WTC11 (cell line): ENCODE data around the gene KCNIP3. TPM values are rescaled to one million over a fixed set of nuclear protein-coding genes. Genes with fewer than 3 reads are reported as not detected.

Source experiments
- ATAC-seq: fragments of 200-7000 bp; cut with Tn5 transposase; 2 replicates; pipeline ENCODE4 v1.10.0; 2021; ENCODE audit warnings: mild to moderate bottlenecking, moderate library complexity
- CTCF ChIA-PET: fragments of 300-600 bp; sonication (Branson Sonifier 250); formaldehyde crosslinking; loops from one replicate; lab custom pipeline; 2021; ENCODE audit warnings: antibody characterized with exemption; lab: Charles Lee
- POLR2A ChIA-PET: fragments of 350-600 bp; sonication (Branson Sonifier 250); formaldehyde crosslinking; loops from one replicate; lab custom pipeline; 2021; ENCODE audit warnings: antibody characterized with exemption; lab: Charles Lee
- DNase-seq: peaks from one replicate; pipeline ENCODE4 v3.0.0; 2021; ENCODE audit warnings: low spot score
- H3K27ac Mint-ChIP-seq: 2 replicates; pipeline ENCODE4 v1.8.0; 2021; ENCODE audit warnings: mixed read lengths
- H3K27me3 Mint-ChIP-seq: 2 replicates; pipeline ENCODE4 v1.8.0; 2021; ENCODE audit warnings: low read depth, mild to moderate bottlenecking, moderate library complexity, mixed read lengths
- H3K36me3 Mint-ChIP-seq: 2 replicates; pipeline ENCODE4 v1.8.0; 2021; ENCODE audit warnings: mixed read lengths
- H3K4me1 Mint-ChIP-seq: 2 replicates; pipeline ENCODE4 v1.8.0; 2022; ENCODE audit warnings: mixed read lengths
- H3K4me3 Mint-ChIP-seq: 2 replicates; pipeline ENCODE4 v1.8.0; 2021; ENCODE audit warnings: mild to moderate bottlenecking, moderate library complexity, mixed read lengths
- H3K9me3 Mint-ChIP-seq: 2 replicates; pipeline ENCODE4 v1.8.0; 2021; ENCODE audit warnings: mixed read lengths
- ATF1 ChIP-seq: sonication (generic); formaldehyde crosslinking; IDR thresholded peaks from 2 replicates; pipeline ENCODE4 v1.8.1; 2023; ENCODE audit warnings: mild to moderate bottlenecking, moderate library complexity, missing genetic modification reagents
- CREM ChIP-seq: sonication (generic); formaldehyde crosslinking; IDR thresholded peaks from 2 replicates; pipeline ENCODE4 v1.8.1; 2022; ENCODE audit warnings: mild to moderate bottlenecking, missing genetic modification reagents, moderate library complexity
- ELF4 ChIP-seq: sonication (generic); formaldehyde crosslinking; IDR thresholded peaks from 2 replicates; pipeline ENCODE4 v1.8.1; 2022; ENCODE audit warnings: low read depth, mild to moderate bottlenecking, moderate library complexity, missing genetic modification reagents
- FOXP1 ChIP-seq: sonication (generic); formaldehyde crosslinking; IDR thresholded peaks from 2 replicates; pipeline ENCODE4 v1.8.0; 2022; ENCODE audit warnings: missing genetic modification reagents, mild to moderate bottlenecking, moderate library complexity, borderline replicate concordance
- GRHL2 ChIP-seq: fragments of 250-450 bp; sonication (Bioruptor Pico); IDR thresholded peaks from 2 replicates; pipeline ENCODE4 v1.8.0; 2022; ENCODE audit warnings: mild to moderate bottlenecking, moderate library complexity; ENCODE audit not compliant: insufficient replicate concordance, severe bottlenecking
- HMGA2 ChIP-seq: fragments of 250-450 bp; sonication (Bioruptor Pico); IDR thresholded peaks from 2 replicates; pipeline ENCODE4 v1.4.0; 2021; ENCODE audit warnings: mild to moderate bottlenecking, moderate library complexity
- JAZF1 ChIP-seq: fragments of 250-450 bp; sonication (Bioruptor Pico); IDR thresholded peaks from 2 replicates; pipeline ENCODE4 v1.9.0; 2021; ENCODE audit warnings: moderate library complexity, mild to moderate bottlenecking, inconsistent platforms
- KAT7 ChIP-seq: sonication (generic); formaldehyde crosslinking; IDR thresholded peaks from 2 replicates; pipeline ENCODE4 v1.8.1; 2023; ENCODE audit warnings: missing genetic modification reagents, mild to moderate bottlenecking, borderline replicate concordance
- MXD4 ChIP-seq: fragments of 250-450 bp; sonication (Bioruptor Pico); IDR thresholded peaks from 2 replicates; pipeline ENCODE4 v1.8.0; 2021; ENCODE audit warnings: mild to moderate bottlenecking, moderate library complexity, borderline replicate concordance
- NFYB ChIP-seq: sonication (generic); formaldehyde crosslinking; conservative IDR thresholded peaks from 2 replicates; pipeline ENCODE4 v1.8.0; 2022; ENCODE audit warnings: low read depth, missing genetic modification reagents
- SOX15 ChIP-seq: fragments of 250-450 bp; sonication (Bioruptor Pico); IDR thresholded peaks from 2 replicates; pipeline ENCODE4 v1.9.0; 2021; ENCODE audit warnings: mild to moderate bottlenecking
- TCF7 ChIP-seq: sonication (generic); formaldehyde crosslinking; IDR thresholded peaks from 2 replicates; pipeline ENCODE4 v1.8.0; 2022; ENCODE audit warnings: mild to moderate bottlenecking, low read depth, missing genetic modification reagents, moderate library complexity
- TEAD1 ChIP-seq: sonication (generic); formaldehyde crosslinking; IDR thresholded peaks from 2 replicates; pipeline ENCODE4 v1.8.0; 2022; ENCODE audit warnings: mild to moderate bottlenecking, missing genetic modification reagents
- TEAD4 ChIP-seq: sonication (generic); formaldehyde crosslinking; IDR thresholded peaks from 2 replicates; pipeline ENCODE4 v1.8.0; 2022; ENCODE audit warnings: mild to moderate bottlenecking, missing genetic modification reagents
- ZNF219 ChIP-seq: sonication (generic); formaldehyde crosslinking; IDR thresholded peaks from 2 replicates; pipeline ENCODE4 v1.8.0; 2023; ENCODE audit warnings: missing genetic modification reagents, mild to moderate bottlenecking, borderline replicate concordance
- ZNF416 ChIP-seq: fragments of 250-450 bp; sonication (Bioruptor Pico); IDR thresholded peaks from 2 replicates; pipeline ENCODE4 v1.9.0; 2021; ENCODE audit warnings: mild to moderate bottlenecking, inconsistent platforms
- ZNF423 ChIP-seq: fragments of 250-450 bp; sonication (Bioruptor Pico); IDR thresholded peaks from 2 replicates; pipeline ENCODE4 v2.1.2; 2022; ENCODE audit warnings: mild to moderate bottlenecking, moderate library complexity
- total RNA-seq: library from RNA; stranded (reverse); gene quantifications from 3 replicates; pipeline ENCODE4 v1.2.3, GENCODE V29; 2021
- TF ChIP-seq, protein P1 (sequence below): sonication (generic); formaldehyde crosslinking; IDR thresholded peaks from 2 replicates; pipeline ENCODE4 v1.8.0; 2022; ENCODE audit warnings: mild to moderate bottlenecking, missing genetic modification reagents
- TF ChIP-seq, protein P2 (sequence below): sonication (generic); formaldehyde crosslinking; IDR thresholded peaks from 2 replicates; pipeline ENCODE4 v1.8.1; 2023; ENCODE audit warnings: mild to moderate bottlenecking, missing genetic modification reagents, moderate library complexity
- TF ChIP-seq, protein P3 (sequence below): fragments of 250-450 bp; sonication (Bioruptor Pico); IDR thresholded peaks from 2 replicates; pipeline ENCODE4 v1.8.0; 2021; ENCODE audit warnings: mild to moderate bottlenecking
- TF ChIP-seq, protein P4 (sequence below): fragments of 250-450 bp; sonication (Bioruptor Pico); IDR thresholded peaks from 2 replicates; pipeline ENCODE4 v1.9.0; 2021; ENCODE audit warnings: mild to moderate bottlenecking
- TF ChIP-seq, protein P5 (sequence below): sonication (generic); formaldehyde crosslinking; IDR thresholded peaks from 2 replicates; pipeline ENCODE4 v1.8.1; 2023; ENCODE audit warnings: mild to moderate bottlenecking, missing genetic modification reagents

The KCNIP3 gene
- total RNA-seq, 1 experiment from 2014 or later = 2.1 TPM

DNA sequence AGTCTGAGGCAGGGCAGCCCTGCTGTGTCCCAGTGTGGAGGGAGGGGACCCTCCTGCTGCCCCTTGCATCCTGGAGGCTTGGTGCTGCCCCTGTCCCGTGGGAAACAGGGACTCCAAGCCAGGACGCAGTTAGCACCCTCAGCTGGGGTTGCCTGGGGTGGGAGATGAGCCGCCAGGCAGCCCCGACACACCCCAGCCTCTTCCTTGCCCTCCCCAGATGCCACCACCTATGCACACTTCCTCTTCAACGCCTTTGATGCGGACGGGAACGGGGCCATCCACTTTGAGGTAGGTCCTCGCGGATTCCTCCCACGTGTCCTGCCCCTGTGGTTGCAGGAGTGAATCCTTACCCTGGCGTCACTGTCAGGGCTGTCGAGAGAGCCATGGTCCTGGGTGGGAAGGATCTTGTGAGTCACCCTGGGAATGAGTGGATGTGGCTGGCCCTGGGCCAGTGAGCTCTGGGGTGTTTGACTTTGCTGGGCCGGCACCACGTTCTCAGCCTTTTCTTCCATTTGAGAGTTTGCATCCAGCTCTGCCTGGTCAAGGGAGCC lies 77.8 kb downstream of the KCNIP3 start:
- no peak for DNase-seq
- no peak for ATAC-seq
- Mint-ChIP-seq H3K27ac (no peak overlapping the region), H3K9me3 (peaks cover 5% of the 10 kb centered on the region; the same call in 1 of the 2 replicates), H3K36me3 (no peaks in the 10 kb centered on the region), H3K27me3 (no peaks in the 10 kb centered on the region), H3K4me1 (peaks cover 11% of the 10 kb centered on the region), H3K4me3 (no peak overlapping the region)
- CTCF ChIA-PET = interaction anchor here (0.7 to 4.0 kb wide), 5 partner anchors 14 to 143 kb away, joined by 3 to 26 read pairs (median 4); no protein-coding TSS in a partner anchor
- TF ChIP-seq ZNF423 (CRISPR knock-in tag) (no peak), JAZF1 (CRISPR knock-in tag) (no peak), HMGA2 (CRISPR knock-in tag) (no peak), NFYB (no peak), ZNF416 (no peak), CREM (CRISPR knock-in tag) (no peak), ELF4 (no peak), TEAD1 (CRISPR knock-in tag) (no peak), GRHL2 (CRISPR knock-in tag) (no peak), SOX15 (CRISPR knock-in tag) (no peak), ZNF219 (CRISPR knock-in tag) (no peak), TCF7 (CRISPR knock-in tag) (no peak)
- TF ChIP-seq, protein P1, sequence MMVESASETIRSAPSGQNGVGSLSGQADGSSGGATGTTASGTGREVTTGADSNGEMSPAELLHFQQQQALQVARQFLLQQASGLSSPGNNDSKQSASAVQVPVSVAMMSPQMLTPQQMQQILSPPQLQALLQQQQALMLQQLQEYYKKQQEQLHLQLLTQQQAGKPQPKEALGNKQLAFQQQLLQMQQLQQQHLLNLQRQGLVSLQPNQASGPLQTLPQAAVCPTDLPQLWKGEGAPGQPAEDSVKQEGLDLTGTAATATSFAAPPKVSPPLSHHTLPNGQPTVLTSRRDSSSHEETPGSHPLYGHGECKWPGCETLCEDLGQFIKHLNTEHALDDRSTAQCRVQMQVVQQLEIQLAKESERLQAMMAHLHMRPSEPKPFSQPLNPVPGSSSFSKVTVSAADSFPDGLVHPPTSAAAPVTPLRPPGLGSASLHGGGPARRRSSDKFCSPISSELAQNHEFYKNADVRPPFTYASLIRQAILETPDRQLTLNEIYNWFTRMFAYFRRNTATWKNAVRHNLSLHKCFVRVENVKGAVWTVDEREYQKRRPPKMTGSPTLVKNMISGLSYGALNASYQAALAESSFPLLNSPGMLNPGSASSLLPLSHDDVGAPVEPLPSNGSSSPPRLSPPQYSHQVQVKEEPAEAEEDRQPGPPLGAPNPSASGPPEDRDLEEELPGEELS (CRISPR knock-in tag) = no peak
- TF ChIP-seq, protein P2, sequence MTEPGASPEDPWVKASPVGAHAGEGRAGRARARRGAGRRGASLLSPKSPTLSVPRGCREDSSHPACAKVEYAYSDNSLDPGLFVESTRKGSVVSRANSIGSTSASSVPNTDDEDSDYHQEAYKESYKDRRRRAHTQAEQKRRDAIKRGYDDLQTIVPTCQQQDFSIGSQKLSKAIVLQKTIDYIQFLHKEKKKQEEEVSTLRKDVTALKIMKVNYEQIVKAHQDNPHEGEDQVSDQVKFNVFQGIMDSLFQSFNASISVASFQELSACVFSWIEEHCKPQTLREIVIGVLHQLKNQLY (CRISPR knock-in tag) = no peak
- TF ChIP-seq, protein P3, sequence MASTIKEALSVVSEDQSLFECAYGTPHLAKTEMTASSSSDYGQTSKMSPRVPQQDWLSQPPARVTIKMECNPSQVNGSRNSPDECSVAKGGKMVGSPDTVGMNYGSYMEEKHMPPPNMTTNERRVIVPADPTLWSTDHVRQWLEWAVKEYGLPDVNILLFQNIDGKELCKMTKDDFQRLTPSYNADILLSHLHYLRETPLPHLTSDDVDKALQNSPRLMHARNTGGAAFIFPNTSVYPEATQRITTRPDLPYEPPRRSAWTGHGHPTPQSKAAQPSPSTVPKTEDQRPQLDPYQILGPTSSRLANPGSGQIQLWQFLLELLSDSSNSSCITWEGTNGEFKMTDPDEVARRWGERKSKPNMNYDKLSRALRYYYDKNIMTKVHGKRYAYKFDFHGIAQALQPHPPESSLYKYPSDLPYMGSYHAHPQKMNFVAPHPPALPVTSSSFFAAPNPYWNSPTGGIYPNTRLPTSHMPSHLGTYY (CRISPR knock-in tag) = no peak
- TF ChIP-seq, protein P4, sequence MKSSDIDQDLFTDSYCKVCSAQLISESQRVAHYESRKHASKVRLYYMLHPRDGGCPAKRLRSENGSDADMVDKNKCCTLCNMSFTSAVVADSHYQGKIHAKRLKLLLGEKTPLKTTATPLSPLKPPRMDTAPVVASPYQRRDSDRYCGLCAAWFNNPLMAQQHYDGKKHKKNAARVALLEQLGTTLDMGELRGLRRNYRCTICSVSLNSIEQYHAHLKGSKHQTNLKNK (CRISPR knock-in tag) = no peak
- POLR2A ChIA-PET = no interaction called here

DNA sequence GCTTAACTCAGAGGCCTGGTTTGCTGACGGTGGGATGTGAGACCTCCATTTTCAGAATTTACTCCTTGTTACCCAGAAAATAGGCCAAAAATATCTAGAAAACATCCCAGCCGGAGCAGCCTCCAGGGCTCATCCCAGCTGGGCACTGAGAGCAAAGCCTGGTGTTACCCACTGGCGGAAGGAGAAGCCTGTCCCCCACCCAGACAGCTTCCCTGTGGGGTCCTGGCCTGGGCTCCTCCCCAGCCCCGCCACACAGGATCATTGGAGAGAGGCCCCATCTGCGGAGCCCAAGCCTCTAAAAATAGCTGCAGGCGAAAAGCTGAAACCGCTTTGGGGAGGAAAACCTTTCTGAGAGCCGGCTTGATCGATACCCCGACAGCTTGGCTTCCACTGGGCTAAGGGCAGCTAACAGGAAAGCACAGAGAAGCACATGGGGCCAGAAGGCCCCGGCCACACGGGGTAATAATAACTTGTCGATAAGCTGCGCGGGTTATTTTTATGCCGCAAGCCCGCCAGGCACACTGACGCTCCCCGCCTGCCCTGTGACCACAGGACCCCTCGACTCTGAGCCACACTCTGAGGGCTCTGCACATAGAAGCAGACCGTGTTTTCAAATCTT lies 78.5 kb downstream of the KCNIP3 start:
- Mint-ChIP-seq H3K27ac (no peak overlapping the region), H3K36me3 (no peaks in the 10 kb centered on the region), H3K27me3 (no peaks in the 10 kb centered on the region), H3K4me1 (peaks cover 11% of the 10 kb centered on the region), H3K4me3 (no peak overlapping the region), H3K9me3 (no peaks in the 10 kb centered on the region)
- ChIA-PET CTCF (interaction anchor here (0.7 to 4.0 kb wide), 6 partner anchors 13 to 143 kb away, joined by 3 to 26 read pairs (median 4); no protein-coding TSS in a partner anchor), POLR2A (no interaction called here)
- DNase-seq (no peak), ATAC-seq (no peak)
- TF ChIP-seq MXD4 (no peak), KAT7 (no peak), FOXP1 (CRISPR knock-in tag) (no peak), ATF1 (CRISPR knock-in tag) (no peak), TEAD4 (no peak)
- TF ChIP-seq, protein P5, sequence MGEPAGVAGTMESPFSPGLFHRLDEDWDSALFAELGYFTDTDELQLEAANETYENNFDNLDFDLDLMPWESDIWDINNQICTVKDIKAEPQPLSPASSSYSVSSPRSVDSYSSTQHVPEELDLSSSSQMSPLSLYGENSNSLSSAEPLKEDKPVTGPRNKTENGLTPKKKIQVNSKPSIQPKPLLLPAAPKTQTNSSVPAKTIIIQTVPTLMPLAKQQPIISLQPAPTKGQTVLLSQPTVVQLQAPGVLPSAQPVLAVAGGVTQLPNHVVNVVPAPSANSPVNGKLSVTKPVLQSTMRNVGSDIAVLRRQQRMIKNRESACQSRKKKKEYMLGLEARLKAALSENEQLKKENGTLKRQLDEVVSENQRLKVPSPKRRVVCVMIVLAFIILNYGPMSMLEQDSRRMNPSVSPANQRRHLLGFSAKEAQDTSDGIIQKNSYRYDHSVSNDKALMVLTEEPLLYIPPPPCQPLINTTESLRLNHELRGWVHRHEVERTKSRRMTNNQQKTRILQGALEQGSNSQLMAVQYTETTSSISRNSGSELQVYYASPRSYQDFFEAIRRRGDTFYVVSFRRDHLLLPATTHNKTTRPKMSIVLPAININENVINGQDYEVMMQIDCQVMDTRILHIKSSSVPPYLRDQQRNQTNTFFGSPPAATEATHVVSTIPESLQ (CRISPR knock-in tag) = no peak
